ENCODE measurements around the gene ZNF282. TPM values are rescaled to one million over a fixed set of nuclear protein-coding genes. Genes with fewer than 3 reads are reported as not detected.

ZNF282 gene
- total and polyA plus RNA-seq, 9 of the 15 experiments (the other 6 are each of a cell fraction or from before 2014, with no cell fraction given), result 0.76 to 58.6 (median 17.4) TPM

DNA sequence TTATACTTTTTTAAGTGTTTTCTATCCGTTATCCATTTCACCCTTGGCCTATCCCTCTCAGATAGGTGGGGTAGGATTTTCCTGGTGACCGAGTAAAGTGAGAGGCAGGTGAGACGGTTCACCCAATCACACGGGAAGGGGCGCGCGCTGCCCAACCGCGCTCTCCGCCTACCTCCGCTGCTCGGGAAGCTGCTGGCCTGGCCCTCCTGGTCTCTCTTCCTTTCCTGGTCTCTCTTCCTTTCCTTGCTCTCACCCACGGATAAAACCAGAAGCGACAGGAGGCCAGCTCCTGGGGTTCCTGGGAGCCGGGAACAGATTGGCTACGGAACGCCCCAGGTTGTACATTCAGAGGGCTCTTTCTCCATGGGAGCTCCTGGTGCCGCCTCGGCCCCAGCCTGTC is 29.8 kb downstream of the ZNF282 start:
- Histone ChIP-seq H3K9ac (ENCODE audit: insufficient read depth in 1 of 2, low read depth in 2 of 2, low read length in 2 of 2) (no peak overlapping the region), H3K4me2 (ENCODE audit: insufficient read depth, low read length) (no peak overlapping the region), H3K27me3 (ENCODE audit: control insufficient read depth in 2 of 2, insufficient read depth in 2 of 2, low read length in 2 of 2) (no peaks in the 10 kb centered on the region), H3K9me1 (ENCODE audit: control insufficient read depth, insufficient read depth, low read length) (no peaks in the 10 kb centered on the region), H3K9me3 (replicated peaks; ENCODE audit: control insufficient read depth, insufficient read depth, low read depth, low read length) (0 out of 2 replicates have a peak, but pooled peaks cover 5% of the 10 kb centered on the region), H3K27ac (ENCODE audit: extremely low read depth, low read depth, low read length) (no peak overlapping the region), H3K4me3 (no peak overlapping the region), H2AFZ (ENCODE audit: low read depth, low read length) (no peak overlapping the region), H3K4me1 (replicated peaks in 1 of 2; ENCODE audit: control insufficient read depth in 2 of 2, insufficient read depth in 2 of 2, low read length in 2 of 2) (peaks cover 0 to 4% of the 10 kb centered on the region in 2 experiments; a peak in 2 of 5 replicates), H4K20me1 (replicated peaks; ENCODE audit: control insufficient read depth, insufficient read depth, low read length) (peaks cover 3% of the 10 kb centered on the region), H3K79me2 (ENCODE audit: control insufficient read depth, insufficient read depth, low read length) (no peaks in the 10 kb centered on the region), H3K36me3 (ENCODE audit: control insufficient read depth, insufficient read depth, low read length) (peaks cover 47% of the 10 kb centered on the region)
- BruUV-seq (replicated peaks), result no TSS peak
- ChIA-PET POLR2A (interaction anchor here (1.0 to 1.3 kb wide), 2 partner anchors 10 to 13 kb away, joined by 3 read pairs; no protein-coding TSS in a partner anchor), CTCF (ENCODE audit: low intra/inter-chr PET ratio) (no interaction called here)
- TF ChIP-seq, protein P1, sequence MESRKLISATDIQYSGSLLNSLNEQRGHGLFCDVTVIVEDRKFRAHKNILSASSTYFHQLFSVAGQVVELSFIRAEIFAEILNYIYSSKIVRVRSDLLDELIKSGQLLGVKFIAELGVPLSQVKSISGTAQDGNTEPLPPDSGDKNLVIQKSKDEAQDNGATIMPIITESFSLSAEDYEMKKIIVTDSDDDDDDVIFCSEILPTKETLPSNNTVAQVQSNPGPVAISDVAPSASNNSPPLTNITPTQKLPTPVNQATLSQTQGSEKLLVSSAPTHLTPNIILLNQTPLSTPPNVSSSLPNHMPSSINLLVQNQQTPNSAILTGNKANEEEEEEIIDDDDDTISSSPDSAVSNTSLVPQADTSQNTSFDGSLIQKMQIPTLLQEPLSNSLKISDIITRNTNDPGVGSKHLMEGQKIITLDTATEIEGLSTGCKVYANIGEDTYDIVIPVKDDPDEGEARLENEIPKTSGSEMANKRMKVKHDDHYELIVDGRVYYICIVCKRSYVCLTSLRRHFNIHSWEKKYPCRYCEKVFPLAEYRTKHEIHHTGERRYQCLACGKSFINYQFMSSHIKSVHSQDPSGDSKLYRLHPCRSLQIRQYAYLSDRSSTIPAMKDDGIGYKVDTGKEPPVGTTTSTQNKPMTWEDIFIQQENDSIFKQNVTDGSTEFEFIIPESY (CRISPR knock-in tag; IDR thresholded peaks at IDR 0.05), result peak; percentile 64
- TF ChIP-seq, protein P2, sequence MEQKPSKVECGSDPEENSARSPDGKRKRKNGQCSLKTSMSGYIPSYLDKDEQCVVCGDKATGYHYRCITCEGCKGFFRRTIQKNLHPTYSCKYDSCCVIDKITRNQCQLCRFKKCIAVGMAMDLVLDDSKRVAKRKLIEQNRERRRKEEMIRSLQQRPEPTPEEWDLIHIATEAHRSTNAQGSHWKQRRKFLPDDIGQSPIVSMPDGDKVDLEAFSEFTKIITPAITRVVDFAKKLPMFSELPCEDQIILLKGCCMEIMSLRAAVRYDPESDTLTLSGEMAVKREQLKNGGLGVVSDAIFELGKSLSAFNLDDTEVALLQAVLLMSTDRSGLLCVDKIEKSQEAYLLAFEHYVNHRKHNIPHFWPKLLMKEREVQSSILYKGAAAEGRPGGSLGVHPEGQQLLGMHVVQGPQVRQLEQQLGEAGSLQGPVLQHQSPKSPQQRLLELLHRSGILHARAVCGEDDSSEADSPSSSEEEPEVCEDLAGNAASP (IDR thresholded peaks at IDR 0.05), result no peak
- TF ChIP-seq MYNN (IDR thresholded peaks at IDR 0.05), result 0 out of 2 replicates have a peak, but pooled peaks have one; percentile 5
- TF ChIP-seq MYNN (CRISPR knock-in tag; IDR thresholded peaks at IDR 0.05), result no peak
- TF ChIP-seq SAP30 (IDR thresholded peaks at IDR 0.05; ENCODE audit: borderline replicate concordance, insufficient read depth, low read depth, low read length, poor library complexity, severe bottlenecking), result no peak
- ATAC-seq (no peak), DNase-seq (ENCODE audit: extremely low read depth in 1 of 4, low spot score in 3 of 4) (no peak), FAIRE-seq (no peak)
- WGBS (ENCODE audit: insufficient coverage, low coverage, missing lambda C conversion rate), result 98% methylated on average over 19 of the region's 19 CpGs
- intact Hi-C loops (cut with micrococcal nuclease) (no loop called here), in situ Hi-C loops (cut with MboI) (no loop called here)
